Heart left ventricle (tissue), 16 donors: ENCODE results near the gene PLCB2. TPM values are rescaled to one million over a fixed set of nuclear protein-coding genes. Genes with fewer than 3 reads are reported as not detected.

Source experiments
- ATAC-seq, 4 donors: fragments of 200-7000 bp; cut with Tn5 transposase; one replicate each; pipeline ENCODE4 v1.9.1; 2020 to 2022; ENCODE audit warnings: moderate library complexity in 4 of 4, mild to moderate bottlenecking in 3 of 4, moderate number of reproducible peaks in 1 of 4
- DNase-seq, 5 donors: peaks; one replicate each; pipeline ENCODE4 v3.0.0-alpha.2; 2020
- H3K27ac ChIP-seq, 12 donors: fragments of 200-600 bp; sonication (generic) in 4 of 12; one replicate each; pipeline versions ENCODE4 v1.5.0 to v1.8.0; 2016 to 2022; ENCODE audit warnings: mild to moderate bottlenecking in 2 of 12
- H3K27me3 ChIP-seq, 9 donors: fragments of 200-600 bp; sonication (generic) in 2 of 9; one replicate each; pipeline versions ENCODE4 v1.5.1 to v1.8.0; 2016 to 2022; ENCODE audit warnings: mild to moderate bottlenecking in 3 of 9
- H3K36me3 ChIP-seq, 9 donors: fragments of 200-600 bp; sonication (generic) in 2 of 9; one replicate each; pipeline versions ENCODE4 v1.5.0 to v1.8.0; 2018 to 2022; ENCODE audit warnings: mild to moderate bottlenecking in 2 of 9
- H3K4me1 ChIP-seq, 12 donors: fragments of 200-600 bp; sonication (generic) in 4 of 12; one replicate each; pipeline versions ENCODE4 v1.5.0 to v1.8.0; 2016 to 2022; ENCODE audit warnings: mild to moderate bottlenecking in 3 of 12
- H3K4me3 ChIP-seq, 12 donors: fragments of 200-600 bp; sonication (generic) in 4 of 12; one replicate each; pipeline versions ENCODE4 v1.5.0 to v1.8.0; 2017 to 2022; ENCODE audit warnings: mild to moderate bottlenecking in 9 of 12, moderate library complexity in 4 of 12
- H3K9me3 ChIP-seq, 12 donors: fragments of 200-600 bp; sonication (generic) in 4 of 12; one replicate each; pipeline versions ENCODE4 v1.5.0 to v1.8.0; 2016 to 2022; ENCODE audit warnings: mild to moderate bottlenecking in 1 of 12
- POLR2A ChIP-seq, 2 donors: fragments of 450-650 bp; IDR thresholded peaks; one replicate each; pipeline ENCODE4 v1.6.1; 2017; ENCODE audit warnings: antibody characterized with exemption in 2 of 2, mild to moderate bottlenecking in 2 of 2, moderate library complexity in 2 of 2
- WGBS, 4 donors: extraction: QIAGEN DNeasy Blood & Tissue Kit in 2 of 4; methylation state at CpG; one replicate each; pipeline versions ENCODE4 v1.1.5 to v1.1.7; 2013 to 2018; 5-methylcytosine and 5-hydroxymethylcytosine counted together
- intact Hi-C, 10 donors: fragments of 100-400 bp; cut with DNase I; formaldehyde crosslinking; loops; one replicate each; pipeline versions ENCODE4 v1.11.1 to v1.14.2; 2022
- polyA plus RNA-seq, 2 donors: library from polyadenylated mRNA; stranded (reverse); fragments of 200-250 nt; gene quantifications; one replicate each; pipeline ENCODE4 v1.2.3, GENCODE V29; 2013
- total RNA-seq, 9 donors: library from RNA; depleted of rRNA in 2 of 9; stranded (reverse); fragments of >200 nt in 2 of 9; fragmentation: NEBNext Ultra II Directional in 3 of 9; extraction: Animal tissue kit (Norgen Biotek cat#: 25700) in 3 of 9; gene quantifications; one replicate each; pipeline versions ENCODE4 v1.1.0 to v1.2.4, GENCODE V29; 2016 to 2023
- TF ChIP-seq, protein P1 (sequence below), 12 donors: fragments of 200-600 bp; sonication (generic) in 4 of 12; IDR thresholded peaks; one replicate each; pipeline versions ENCODE4 v1.5.0 to v1.8.0; 2018 to 2022; ENCODE audit warnings: antibody characterized with exemption in 12 of 12, mild to moderate bottlenecking in 5 of 12
- donor health status: ischemic (EF 13 %, LVEDD 7.1; RV severe dilation, severe dysfunction).
- donor health status: healthy with polysubstance abuse.
- donor health status: DM: no; HTN: yes; CAD: no.
- donor health status: DM: no; HTN: no; CAD: no.
- donor health status: ischemic (EF 25% LVEDD 6.9; RV normal size, moderate dysfunction).
- donor health status: ischemic (EF 25% LVEDD 5.7; RV mildly dilated, moderate dysfunction).
- donor health status: healthy.
- donor health status: DM: yes; HTN: yes; CAD: no.
- donor health status: ischemic (EF 35%, LVEDD 5.7; RV mildly dilated, moderate dysfunction).
- donor health status: nonischemic (EF 11% LVEDD 7.7; RV severe dilation, severe dysfunction).
- donor health status: DM: yes; HTN: yes; CAD: no.
- donor health status: PGD.
- donor health status: ischemic (EF 29% LVEDD 5.4; RV normal size, mild dysfunction).
- donor health status: nonischemic (EF 23%, LVEDD 6.1; RV moderate dilation, normal function).

The PLCB2 gene
- total and polyA plus RNA-seq, 11 donors = 1.6 to 46.2 (median 4.8) TPM

- TF ChIP-seq, protein P1, sequence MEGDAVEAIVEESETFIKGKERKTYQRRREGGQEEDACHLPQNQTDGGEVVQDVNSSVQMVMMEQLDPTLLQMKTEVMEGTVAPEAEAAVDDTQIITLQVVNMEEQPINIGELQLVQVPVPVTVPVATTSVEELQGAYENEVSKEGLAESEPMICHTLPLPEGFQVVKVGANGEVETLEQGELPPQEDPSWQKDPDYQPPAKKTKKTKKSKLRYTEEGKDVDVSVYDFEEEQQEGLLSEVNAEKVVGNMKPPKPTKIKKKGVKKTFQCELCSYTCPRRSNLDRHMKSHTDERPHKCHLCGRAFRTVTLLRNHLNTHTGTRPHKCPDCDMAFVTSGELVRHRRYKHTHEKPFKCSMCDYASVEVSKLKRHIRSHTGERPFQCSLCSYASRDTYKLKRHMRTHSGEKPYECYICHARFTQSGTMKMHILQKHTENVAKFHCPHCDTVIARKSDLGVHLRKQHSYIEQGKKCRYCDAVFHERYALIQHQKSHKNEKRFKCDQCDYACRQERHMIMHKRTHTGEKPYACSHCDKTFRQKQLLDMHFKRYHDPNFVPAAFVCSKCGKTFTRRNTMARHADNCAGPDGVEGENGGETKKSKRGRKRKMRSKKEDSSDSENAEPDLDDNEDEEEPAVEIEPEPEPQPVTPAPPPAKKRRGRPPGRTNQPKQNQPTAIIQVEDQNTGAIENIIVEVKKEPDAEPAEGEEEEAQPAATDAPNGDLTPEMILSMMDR (IDR thresholded peaks at IDR 0.05) = no peak
- TF ChIP-seq POLR2A (IDR thresholded peaks at IDR 0.05) = no peak
- Histone ChIP-seq H3K27ac (no peak overlapping the region), H3K9me3 (no peaks in the 10 kb centered on the region), H3K27me3 (no peaks in the 10 kb centered on the region), H3K4me1 (peaks cover 0 to 24% (median 13%) of the 10 kb centered on the region in 12 donors), H3K36me3 (no peaks in the 10 kb centered on the region), H3K4me3 (no peak overlapping the region)
- peak in 2 of 4 donors; percentile 9 to 38 for ATAC-seq
- intact Hi-C loops = no loop called here
- peak in 1 of 5 donors; percentile 49 for DNase-seq
- WGBS, 4 donors = 70 to 79% (median 75%) methylated on average over 5 of the region's 5 CpGs
Observed at GRCh38 chr15:40348474-40348870, 40.7 kb upstream of the PLCB2 start.

GRCh38 chr15:40347559-40348473 is 40.1 kb upstream of the PLCB2 start:
- no peak for ATAC-seq
- Histone ChIP-seq H3K36me3 (no peaks in the 10 kb centered on the region), H3K4me1 (peaks cover 3 to 30% (median 15%) of the 10 kb centered on the region in 12 donors), H3K27me3 (no peaks in the 10 kb centered on the region), H3K27ac (no peak overlapping the region), H3K4me3 (no peak overlapping the region), H3K9me3 (no peaks in the 10 kb centered on the region)
- WGBS, 4 donors = 89 to 93% (median 89%) methylated on average over 8 to 11 of the region's 11 CpGs
- intact Hi-C loops = no loop called here
- peak in 1 of 5 donors; percentile 33 for DNase-seq
- TF ChIP-seq, protein P1 (IDR thresholded peaks at IDR 0.05) = no peak
- TF ChIP-seq POLR2A (IDR thresholded peaks at IDR 0.05) = no peak

DNA sequence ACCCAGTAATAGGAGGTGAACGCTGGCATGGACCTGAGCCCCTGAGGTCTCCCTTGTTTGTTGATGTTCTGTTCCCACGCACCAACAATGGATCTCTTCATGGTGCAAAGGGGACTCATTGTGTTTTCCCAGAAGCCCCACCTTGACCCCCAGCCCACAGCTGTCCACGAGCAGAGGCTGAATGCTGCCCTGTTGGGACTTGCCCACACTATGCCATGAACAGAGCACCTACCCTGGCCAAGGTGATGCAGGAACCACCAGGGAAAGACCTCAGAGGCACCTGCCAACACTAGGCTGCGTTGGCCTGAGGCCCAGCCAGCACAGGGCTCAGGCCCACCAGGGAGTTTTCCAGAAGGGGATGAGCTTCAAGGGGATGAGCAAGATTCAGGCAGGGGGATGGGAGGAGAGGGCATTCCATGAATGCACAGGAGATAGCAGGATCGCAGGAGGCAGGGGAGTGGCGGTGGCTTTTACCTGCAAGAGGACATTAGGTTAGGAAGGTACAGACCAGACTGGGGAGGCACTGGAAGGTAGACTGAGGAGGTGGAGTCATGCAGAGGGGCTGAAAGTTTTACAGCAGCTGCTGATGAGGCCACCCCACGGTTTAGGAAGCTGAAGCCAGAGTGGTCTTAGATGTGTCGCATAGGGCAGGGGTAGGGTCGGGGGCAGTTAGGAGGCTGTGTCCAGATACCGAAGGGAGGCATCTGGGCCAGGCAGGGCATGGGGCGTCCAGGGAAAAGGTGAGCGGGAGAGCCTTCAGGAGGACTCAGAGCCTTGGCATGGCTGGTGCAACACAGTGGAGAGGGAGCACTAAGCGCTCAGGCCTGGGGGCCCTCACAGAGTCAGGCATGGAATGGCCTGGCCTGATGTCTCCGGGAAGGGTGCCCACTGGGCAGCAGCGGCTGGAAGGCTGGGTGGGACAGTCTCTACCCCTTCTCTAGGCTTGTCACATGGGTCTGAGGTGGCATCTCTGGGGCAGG is 39.1 kb upstream of the PLCB2 start:
- Histone ChIP-seq H3K4me1 (peaks cover 7 to 36% (median 19%) of the 10 kb centered on the region in 12 donors), H3K27ac (no peak overlapping the region), H3K36me3 (no peaks in the 10 kb centered on the region), H3K27me3 (no peaks in the 10 kb centered on the region), H3K9me3 (no peaks in the 10 kb centered on the region), H3K4me3 (no peak overlapping the region)
- TF ChIP-seq, protein P1 (IDR thresholded peaks at IDR 0.05) = no peak
- TF ChIP-seq POLR2A (IDR thresholded peaks at IDR 0.05) = no peak
- ATAC-seq = no peak
- DNase-seq = peak in 1 of 5 donors; percentile 59
- intact Hi-C loops = no loop called here
- 87 to 91% (median 88%) methylated on average over 14 to 15 of the region's 15 CpGs for WGBS, 4 donors
